ENCODE results near the gene GLE1.

DNA sequence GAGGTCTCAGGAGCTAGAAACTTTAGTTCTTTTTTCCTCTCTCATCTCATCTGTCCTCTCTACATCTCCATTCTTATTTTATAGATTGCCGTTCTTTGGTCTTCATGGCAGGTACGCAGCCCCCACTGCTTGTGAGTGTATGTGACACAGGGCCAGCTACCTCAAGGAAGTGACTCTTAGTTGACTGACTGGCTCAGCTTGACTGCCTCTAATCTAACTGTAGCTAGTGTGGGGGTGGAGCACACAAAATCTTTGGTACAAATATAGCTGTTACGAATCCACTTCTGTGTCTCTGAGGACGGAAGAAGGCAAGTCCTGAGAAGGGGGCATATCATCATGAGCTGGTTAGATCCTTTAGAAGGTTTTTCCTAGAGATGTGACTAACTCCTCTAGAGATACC is 28.1 kb downstream of the GLE1 start:
- TF ChIP-seq, protein P1, sequence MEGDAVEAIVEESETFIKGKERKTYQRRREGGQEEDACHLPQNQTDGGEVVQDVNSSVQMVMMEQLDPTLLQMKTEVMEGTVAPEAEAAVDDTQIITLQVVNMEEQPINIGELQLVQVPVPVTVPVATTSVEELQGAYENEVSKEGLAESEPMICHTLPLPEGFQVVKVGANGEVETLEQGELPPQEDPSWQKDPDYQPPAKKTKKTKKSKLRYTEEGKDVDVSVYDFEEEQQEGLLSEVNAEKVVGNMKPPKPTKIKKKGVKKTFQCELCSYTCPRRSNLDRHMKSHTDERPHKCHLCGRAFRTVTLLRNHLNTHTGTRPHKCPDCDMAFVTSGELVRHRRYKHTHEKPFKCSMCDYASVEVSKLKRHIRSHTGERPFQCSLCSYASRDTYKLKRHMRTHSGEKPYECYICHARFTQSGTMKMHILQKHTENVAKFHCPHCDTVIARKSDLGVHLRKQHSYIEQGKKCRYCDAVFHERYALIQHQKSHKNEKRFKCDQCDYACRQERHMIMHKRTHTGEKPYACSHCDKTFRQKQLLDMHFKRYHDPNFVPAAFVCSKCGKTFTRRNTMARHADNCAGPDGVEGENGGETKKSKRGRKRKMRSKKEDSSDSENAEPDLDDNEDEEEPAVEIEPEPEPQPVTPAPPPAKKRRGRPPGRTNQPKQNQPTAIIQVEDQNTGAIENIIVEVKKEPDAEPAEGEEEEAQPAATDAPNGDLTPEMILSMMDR (conservative IDR thresholded peaks at IDR 0.05 in 1 of 2, IDR thresholded peaks at IDR 0.05 in 1 of 2; ENCODE audit: low read depth in 1 of 2, low read length in 2 of 2), result no peak
- TF ChIP-seq EZH2 (IDR thresholded peaks at IDR 0.05; ENCODE audit: low read length, missing control alignments), result no peak
